H1 (cell line): ENCODE data around the gene GTF2E1. TPM values are rescaled to one million over a fixed set of nuclear protein-coding genes. Genes with fewer than 3 reads are reported as not detected.
A peak's percentile ranks its signal among the peaks of the same experiment; 100 is the strongest.

Source experiments
- CTCF ChIA-PET: fragments of 300-600 bp; sonication (Branson Sonifier 250); formaldehyde crosslinking; loops from one replicate; lab custom pipeline; 2021; ENCODE audit not compliant: partially characterized antibody; lab: Charles Lee
- POLR2A ChIA-PET: fragments of 300-600 bp; sonication (Branson Sonifier 250); formaldehyde crosslinking; loops from one replicate; lab custom pipeline; 2021; ENCODE audit warnings: inconsistent platforms; ENCODE audit not compliant: partially characterized antibody; lab: Charles Lee
- DNase-seq, 2 experiments: peaks; one replicate each; pipeline versions ENCODE4 v3.0.0 to v3.0.0-alpha.2; 2010 to 2022; ENCODE audit warnings: low spot score in 2 of 2, low read depth in 1 of 2, mixed read lengths in 1 of 2
- FAIRE-seq: peaks from 2 replicates; lab custom pipeline; 2011; peaks lifted over from hg19 to GRCh38; lab: Jason Lieb, UNC
- H2AFZ ChIP-seq: 2 replicates; pipeline ENCODE4 v1.8.1; 2012; ENCODE audit warnings: low read length, inconsistent platforms
- H2AK5ac ChIP-seq: 2 replicates; pipeline ENCODE4 v1.6.1; 2013; ENCODE audit warnings: low read depth, low read length
- H2BK120ac ChIP-seq: replicated peaks from 2 replicates; pipeline ENCODE3; 2013; ENCODE audit warnings: low read depth, low read length, inconsistent platforms
- H2BK12ac ChIP-seq: 2 replicates; pipeline ENCODE4 v1.6.1; 2013; ENCODE audit warnings: low read depth, low read length
- H2BK15ac ChIP-seq: 2 replicates; pipeline ENCODE4 v1.6.1; 2013; ENCODE audit warnings: low read length
- H2BK20ac ChIP-seq: 2 replicates; pipeline ENCODE4 v1.6.1; 2013; ENCODE audit warnings: low read length
- H2BK5ac ChIP-seq: 2 replicates; pipeline ENCODE4 v1.6.1; 2013; ENCODE audit warnings: low read depth, low read length
- H3K14ac ChIP-seq: 2 replicates; pipeline ENCODE4 v1.6.1; 2013; ENCODE audit warnings: inconsistent platforms; ENCODE audit not compliant: insufficient read length
- H3K18ac ChIP-seq: 2 replicates; pipeline ENCODE4 v1.6.1; 2013; ENCODE audit warnings: low read length; ENCODE audit errors: extremely low read depth
- H3K23ac ChIP-seq: 2 replicates; pipeline ENCODE4 v1.6.1; 2013; ENCODE audit warnings: inconsistent platforms; ENCODE audit not compliant: insufficient read length
- H3K23me2 ChIP-seq: 2 replicates; pipeline ENCODE4 v1.6.1; 2013; ENCODE audit warnings: low read depth, low read length
- H3K27ac ChIP-seq: 2 replicates; pipeline ENCODE4 v1.6.1; 2011; ENCODE audit warnings: low read depth, low read length, inconsistent platforms
- H3K27me3 ChIP-seq, 4 experiments: replicated peaks in 1 of 4; 1 replicate in 1 of 4; 2 replicates in 3 of 4; pipeline versions ENCODE4 v1.6.1 to v1.8.1; 2011 to 2013; ENCODE audit warnings: low read length in 3 of 4, mild to moderate bottlenecking in 3 of 4, inconsistent platforms in 2 of 4, mixed read lengths in 2 of 4, moderate library complexity in 1 of 4; ENCODE audit not compliant: control insufficient read depth in 3 of 4, insufficient read depth in 3 of 4; ENCODE audit errors: extremely low read depth in 1 of 4
- H3K36me3 ChIP-seq, 4 experiments: 2 replicates each; pipeline versions ENCODE4 v1.6.1 to v1.8.1; 2011 to 2013; ENCODE audit warnings: mild to moderate bottlenecking in 4 of 4, low read length in 3 of 4, moderate library complexity in 2 of 4, control low read depth in 1 of 4, inconsistent platforms in 1 of 4; ENCODE audit not compliant: insufficient read depth in 4 of 4, control insufficient read depth in 2 of 4
- H3K4ac ChIP-seq: replicated peaks from 2 replicates; pipeline ENCODE3; 2013; ENCODE audit warnings: low read length, low read depth, mixed read lengths, inconsistent platforms; ENCODE audit not compliant: insufficient read length
- H3K4me1 ChIP-seq, 4 experiments: replicated peaks in 1 of 4; 1 replicate in 1 of 4; 2 replicates in 3 of 4; pipeline versions ENCODE4 v1.6.1 to v1.8.1; 2011 to 2013; ENCODE audit warnings: low read length in 3 of 4, inconsistent platforms in 2 of 4, mixed read lengths in 1 of 4; ENCODE audit not compliant: insufficient read depth in 4 of 4, control insufficient read depth in 3 of 4
- H3K4me2 ChIP-seq, 2 experiments: 2 replicates each; pipeline versions ENCODE4 v1.6.1 to v1.8.1; 2011 to 2013; ENCODE audit warnings: low read depth in 2 of 2, low read length in 2 of 2, control low read depth in 1 of 2, inconsistent platforms in 1 of 2, mild to moderate bottlenecking in 1 of 2; ENCODE audit not compliant: insufficient read depth in 1 of 2
- H3K4me3 ChIP-seq, 4 experiments: fragments of 200-600, 300-600 bp in 1 of 4; sonication (generic), shearing (Covaris generic), sonication (Bioruptor Twin) in 1 of 4; 2 replicates each; pipeline versions ENCODE4 v1.5.1 to v1.8.1; 2011 to 2016; ENCODE audit warnings: low read length in 4 of 4, low read depth in 3 of 4, control low read depth in 2 of 4, inconsistent platforms in 2 of 4, mild to moderate bottlenecking in 2 of 4, mixed read lengths in 1 of 4, moderate library complexity in 1 of 4; ENCODE audit not compliant: insufficient read depth in 2 of 4; ENCODE audit errors: extremely low read depth in 1 of 4
- H3K56ac ChIP-seq: replicated peaks from 2 replicates; pipeline ENCODE3; 2013; ENCODE audit warnings: low read depth, mild to moderate bottlenecking, mixed read lengths, low read length, inconsistent platforms; ENCODE audit not compliant: insufficient read length
- H3K79me1 ChIP-seq: 2 replicates; pipeline ENCODE4 v1.6.1; 2013; ENCODE audit warnings: low read depth, low read length, control low read depth
- H3K79me2 ChIP-seq, 2 experiments: 2 replicates each; pipeline versions ENCODE4 v1.6.1 to v1.8.1; 2012 to 2013; ENCODE audit warnings: low read length in 2 of 2, mild to moderate bottlenecking in 2 of 2, inconsistent platforms in 1 of 2; ENCODE audit not compliant: insufficient read depth in 2 of 2, control insufficient read depth in 1 of 2
- H3K9ac ChIP-seq, 4 experiments: replicated peaks in 1 of 4; 1 replicate in 1 of 4; 2 replicates in 3 of 4; pipeline versions ENCODE4 v1.6.1 to v1.8.1; 2011 to 2013; ENCODE audit warnings: low read depth in 3 of 4, low read length in 3 of 4, control low read depth in 2 of 4, mild to moderate bottlenecking in 2 of 4, moderate library complexity in 2 of 4, inconsistent platforms in 1 of 4; ENCODE audit errors: extremely low read depth in 1 of 4
- H3K9me3 ChIP-seq, 2 experiments: 2 replicates each; pipeline versions ENCODE4 v1.6.1 to v1.8.1; 2012 to 2013; ENCODE audit warnings: mild to moderate bottlenecking in 2 of 2, moderate library complexity in 2 of 2, control low read depth in 1 of 2, inconsistent platforms in 1 of 2, low read depth in 1 of 2, low read length in 1 of 2, mixed read lengths in 1 of 2; ENCODE audit not compliant: insufficient read depth in 2 of 2
- H4K20me1 ChIP-seq, 2 experiments: replicated peaks in 1 of 2; 2 replicates each; pipeline versions ENCODE3 to v1.8.1; 2011 to 2013; ENCODE audit warnings: inconsistent platforms in 2 of 2, low read length in 2 of 2, mild to moderate bottlenecking in 1 of 2; ENCODE audit not compliant: insufficient read depth in 2 of 2, control insufficient read depth in 1 of 2
- H4K5ac ChIP-seq: 2 replicates; pipeline ENCODE4 v1.6.1; 2013; ENCODE audit warnings: low read length, low read depth, mixed read lengths, inconsistent platforms; ENCODE audit not compliant: insufficient read length
- H4K8ac ChIP-seq: 2 replicates; pipeline ENCODE4 v1.8.0; 2013; ENCODE audit warnings: mild to moderate bottlenecking, moderate library complexity, low read length, inconsistent platforms; ENCODE audit not compliant: insufficient read depth; ENCODE audit errors: extremely low read depth
- H4K91ac ChIP-seq: replicated peaks from 2 replicates; pipeline ENCODE3; 2013; ENCODE audit warnings: low read length, mixed read lengths, inconsistent platforms; ENCODE audit not compliant: insufficient read length
- ATF2 ChIP-seq: IDR thresholded peaks from 2 replicates; pipeline ENCODE4 v1.6.1; 2012; ENCODE audit warnings: low read length, inconsistent platforms
- MAFK ChIP-seq: IDR thresholded peaks from 2 replicates; pipeline ENCODE4 v1.6.1; 2012; ENCODE audit warnings: low read depth, mild to moderate bottlenecking, improper control_type of control experiment, low read length
- WGBS, 2 experiments: shearing (Covaris generic) in 1 of 2; methylation state at CpG; one replicate each; pipeline versions ENCODE4 v1.1.6 to v1.1.7; 2013 to 2015; ENCODE audit warnings: low lambda C conversion rate in 2 of 2, mixed read lengths in 2 of 2, inconsistent platforms in 1 of 2, low coverage in 1 of 2, missing lambda C conversion rate in 1 of 2; ENCODE audit not compliant: insufficient replicate concordance in 2 of 2, insufficient coverage in 1 of 2, insufficient read length in 1 of 2; ENCODE audit errors: extremely low coverage in 1 of 2, missing lambda C conversion rate in 1 of 2; 5-methylcytosine and 5-hydroxymethylcytosine counted together
- polyA plus RNA-seq, 7 experiments: library from polyadenylated mRNA; depleted of rRNA in 3 of 7; stranded (reverse) in 5 of 7; unstranded in 2 of 7; fragments of >200 nt in 5 of 7; fragments of 200-250 nt in 2 of 7; gene quantifications; 1 replicate in 5 of 7; 2 replicates in 1 of 7; 4 replicates in 1 of 7; pipeline versions ENCODE4 v1.2.1 to v1.2.3, GENCODE V29; 2011 to 2013; ENCODE audit warnings: missing spikeins in 2 of 7, mixed read lengths in 2 of 7
- total RNA-seq: library from RNA; stranded (reverse); fragmentation: NEBNext Ultra II Directional; extraction: Animal tissue kit (Norgen Biotek cat#: 25700); gene quantifications from 2 replicates; pipeline ENCODE4 v1.2.1, GENCODE V29; 2021

The GTF2E1 gene
- total and polyA plus RNA-seq, 2 of the 8 experiments (the other 6 are each of a cell fraction or from before 2014, with no cell fraction given): 37.4 to 73.3 TPM

- POLR2A ChIA-PET: interaction anchor here (0.8 to 3.1 kb wide), 5 partner anchors 11 to 145 kb away, joined by 3 to 12 read pairs (median 3); partner anchors contain the start of gene NDUFB4
- Histone ChIP-seq H3K56ac (no peak overlapping the region), H3K23me2 (peaks cover 12% of the 10 kb centered on the region), H3K79me2 (peaks cover 17 to 38% of the 10 kb centered on the region in 2 experiments), H2AFZ (no peak overlapping the region), H2AK5ac (no peak overlapping the region), H2BK20ac (no peak overlapping the region), H3K79me1 (peaks cover 8% of the 10 kb centered on the region), H3K27ac (no peak overlapping the region), H3K9ac (no peak overlapping the region), H3K27me3 (no peaks in the 10 kb centered on the region), H3K4me1 (peaks cover 3 to 11% (median 7%) of the 10 kb centered on the region in 4 experiments; a peak in 6 of 7 replicates), H2BK5ac (no peak overlapping the region), H2BK15ac (no peak overlapping the region), H3K18ac (no peak overlapping the region), H4K5ac (no peak overlapping the region), H4K20me1 (no peaks in the 10 kb centered on the region), H2BK120ac (no peak overlapping the region), H2BK12ac (no peak overlapping the region), H3K14ac (no peak overlapping the region), H3K4ac (no peak overlapping the region), H3K23ac (no peak overlapping the region), H3K9me3 (peaks cover 14 to 17% of the 10 kb centered on the region in 2 experiments), H4K8ac (no peak overlapping the region), H3K4me3 (peak overlapping the region in 3 of 4 experiments; percentile 92 to 97 (median 94); a peak in 4 of 8 replicates), H3K36me3 (peaks cover 0 to 21% (median 1%) of the 10 kb centered on the region in 4 experiments; a peak in 6 of 8 replicates), H4K91ac (no peak overlapping the region), H3K4me2 (peak overlapping the region; percentile 65 to 97; a peak in 3 of 4 replicates)
- TF ChIP-seq ATF2 (no peak), MAFK (peak; percentile 100)
- no peak for DNase-seq
- WGBS, 2 experiments: 93% methylated on average over 3 of the region's 3 CpGs; no CpG with 5 or more reads in 1 of the 2 experiments
- CTCF ChIA-PET: interaction anchor here (0.9 to 1.1 kb wide), 2 partner anchors 23 to 26 kb away, joined by 3 read pairs; no protein-coding TSS in a partner anchor
- FAIRE-seq: no peak
These were observed 1.2 kb upstream of the GTF2E1 start for GRCh38 chr3:120741320-120741719.
